MCF 10A (cell line): ENCODE results near the gene HOXA6. TPM values are rescaled to one million over a fixed set of nuclear protein-coding genes. Genes with fewer than 3 reads are reported as not detected.

Experiments
- BruUV-seq: library from RNA; stranded (reverse); fragments of 400-500 nt; replicated peaks from 2 replicates; lab custom pipeline; 2021; lab: Mats Ljungman, UMichigan
- CTCF ChIA-PET: fragments of 300-600 bp; sonication (Branson Sonifier 250); formaldehyde crosslinking; extraction: SDS; loops from one replicate; lab custom pipeline; 2021; ENCODE audit warnings: antibody characterized with exemption, inconsistent platforms; lab: Yijun Ruan, JAX
- POLR2A ChIA-PET: fragments of 300-600, 350-650 bp; sonication (Branson Sonifier 250); formaldehyde crosslinking; extraction: SDS; loops from one replicate; lab custom pipeline; 2020; ENCODE audit warnings: antibody characterized with exemption, inconsistent platforms; lab: Yijun Ruan, JAX
- DNase-seq: peaks from one replicate; pipeline ENCODE4 v3.0.0-alpha.2; 2018; ENCODE audit not compliant: unreplicated experiment
- H3K27ac Mint-ChIP-seq: one replicate; pipeline ENCODE4 v1.8.0; 2022; ENCODE audit warnings: mild to moderate bottlenecking, low read depth, mixed read lengths; ENCODE audit not compliant: unreplicated experiment
- H3K27me3 Mint-ChIP-seq: one replicate; pipeline ENCODE4 v1.8.0; 2022; ENCODE audit warnings: mixed read lengths; ENCODE audit not compliant: insufficient read depth, unreplicated experiment
- H3K36me3 Mint-ChIP-seq: one replicate; pipeline ENCODE4 v1.8.0; 2022; ENCODE audit warnings: mild to moderate bottlenecking, moderate library complexity, mixed read lengths; ENCODE audit not compliant: insufficient read depth, unreplicated experiment
- H3K4me1 Mint-ChIP-seq: one replicate; pipeline ENCODE4 v1.8.0; 2022; ENCODE audit warnings: mixed read lengths; ENCODE audit not compliant: insufficient read depth, unreplicated experiment
- H3K4me3 Mint-ChIP-seq: one replicate; pipeline ENCODE4 v1.8.0; 2022; ENCODE audit warnings: mild to moderate bottlenecking, moderate library complexity, mixed read lengths; ENCODE audit not compliant: unreplicated experiment
- H3K9me3 Mint-ChIP-seq: one replicate; pipeline ENCODE4 v1.8.0; 2022; ENCODE audit warnings: mixed read lengths; ENCODE audit not compliant: unreplicated experiment
- CTCF ChIP-seq: fragments of 200-600 bp; IDR thresholded peaks from one replicate; pipeline ENCODE4 v1.8.0; 2022; ENCODE audit warnings: antibody characterized with exemption, mild to moderate bottlenecking; ENCODE audit not compliant: unreplicated experiment
- intact Hi-C: fragments of 100-400 bp; cut with micrococcal nuclease; formaldehyde crosslinking; loops from 2 replicates; pipeline ENCODE4 v1.14.1; 2022
- total RNA-seq: library from RNA; stranded (reverse); gene quantifications from 2 replicates; pipeline ENCODE4 v1.2.3, GENCODE V29; 2022

Gene HOXA6
- total RNA-seq, 1 experiment from 2014 or later: 0.96 TPM

- no peaks in the 10 kb centered on the region for H3K9me3 Mint-ChIP-seq
- CTCF ChIA-PET: interaction anchor here (0.6 to 6.6 kb wide), 20 partner anchors 9 to 417 kb away, joined by 3 to 198 read pairs (median 6); partner anchors contain the start of genes HOXA4 and HOXA5
- H3K27ac Mint-ChIP-seq: peak overlapping the region; percentile 99
- H3K36me3 Mint-ChIP-seq: peaks cover 45% of the 10 kb centered on the region
- intact Hi-C loops: loop anchor here (1.0 to 5.0 kb wide), 4 partner anchors 12 to 417 kb away; no protein-coding TSS in a partner anchor
- no peaks in the 10 kb centered on the region for H3K27me3 Mint-ChIP-seq
- POLR2A ChIA-PET: interaction anchor here (0.5 to 12.8 kb wide), 27 partner anchors 8 to 900 kb away, joined by 3 to 663 read pairs (median 4); partner anchors contain the start of genes HOXA5 and SKAP2
- DNase-seq: no peak
- no peak for TF ChIP-seq CTCF
- H3K4me3 Mint-ChIP-seq: peak overlapping the region; percentile 83
- no TSS peak for BruUV-seq
- H3K4me1 Mint-ChIP-seq: peaks cover 60% of the 10 kb centered on the region
Observed at GRCh38 chr7:27099453-27100370, 47.9 kb downstream of the HOXA6 start.

- CTCF ChIA-PET: interaction anchor here (1.1 to 6.6 kb wide), 18 partner anchors 10 to 416 kb away, joined by 3 to 198 read pairs (median 6); partner anchors contain the start of genes HOXA4 and HOXA5
- peaks cover 59% of the 10 kb centered on the region for H3K4me1 Mint-ChIP-seq
Observed at GRCh38 chr7:27098578-27099451, 48.8 kb downstream of the HOXA6 start.

GRCh38 chr7:27097686-27098577, 49.6 kb downstream of the HOXA6 start:
- H3K4me3 Mint-ChIP-seq: peak overlapping the region; percentile 83
- peak; percentile 19 for TF ChIP-seq CTCF
- H3K27me3 Mint-ChIP-seq: no peaks in the 10 kb centered on the region
- H3K9me3 Mint-ChIP-seq: no peaks in the 10 kb centered on the region
- H3K36me3 Mint-ChIP-seq: peaks cover 34% of the 10 kb centered on the region
- peak overlapping the region; percentile 99 for H3K27ac Mint-ChIP-seq
- POLR2A ChIA-PET: interaction anchor here (0.6 to 12.8 kb wide), 35 partner anchors 10 to 899 kb away, joined by 3 to 663 read pairs (median 6); partner anchors contain the start of genes HOXA5 and SKAP2
- H3K4me1 Mint-ChIP-seq: peaks cover 60% of the 10 kb centered on the region
- no TSS peak for BruUV-seq
- DNase-seq: peak; percentile 59
- intact Hi-C loops: loop anchor here (1.0 to 5.0 kb wide), 5 partner anchors 51 to 415 kb away; no protein-coding TSS in a partner anchor
- CTCF ChIA-PET: interaction anchor here (0.5 to 6.6 kb wide), 23 partner anchors 8 to 822 kb away, joined by 3 to 198 read pairs (median 5); partner anchors contain the start of genes HOXA4 and HOXA5

More at GRCh38 chr7:27098578-27099451, 48.8 kb downstream of the HOXA6 start:
- Mint-ChIP-seq H3K27me3 (no peaks in the 10 kb centered on the region), H3K4me3 (peak overlapping the region; percentile 83), H3K36me3 (peaks cover 42% of the 10 kb centered on the region), H3K9me3 (no peaks in the 10 kb centered on the region), H3K27ac (peak overlapping the region; percentile 99)
- intact Hi-C loops: loop anchor here (1.0 to 5.0 kb wide), 6 partner anchors 12 to 416 kb away; no protein-coding TSS in a partner anchor
- BruUV-seq: TSS peak; percentile 3
- TF ChIP-seq CTCF: no peak
- peak; percentile 74 for DNase-seq
- POLR2A ChIA-PET: interaction anchor here (0.6 to 12.8 kb wide), 29 partner anchors 9 to 900 kb away, joined by 3 to 663 read pairs (median 5); partner anchors contain the start of genes HOXA5 and SKAP2
